ENCODE data around the gene MTPN.

MTPN gene

GRCh38 chr7:135956393-135956792 is 20.8 kb downstream of the MTPN start:
- no peak for DNase-seq (ENCODE audit: low spot score)

GRCh38 chr7:135950972-135951371 is 26.2 kb downstream of the MTPN start:
- DNase-seq (ENCODE audit: low spot score), result no peak

DNA sequence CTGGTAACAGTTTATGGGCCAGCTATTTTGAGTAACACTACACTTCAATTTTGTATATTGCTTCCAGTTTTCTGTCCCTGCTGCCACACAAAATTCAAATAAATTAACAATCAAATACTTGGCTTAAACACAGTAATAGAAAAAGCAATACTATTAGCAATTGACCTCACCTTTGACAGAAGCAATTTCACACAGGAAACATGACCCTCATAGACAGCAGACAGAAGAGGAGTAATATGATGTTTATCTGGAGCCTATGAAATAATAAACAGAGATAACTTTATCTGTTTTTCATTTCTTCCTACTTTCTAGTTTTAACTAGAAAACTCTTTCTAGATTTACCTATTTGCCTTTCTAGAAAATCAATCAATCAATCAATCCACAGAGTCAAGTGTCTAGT is 26.7 kb downstream of the MTPN start:
- no peak for DNase-seq (ENCODE audit: low spot score)

- no peak for DNase-seq (ENCODE audit: low spot score)
Observed at GRCh38 chr7:135946289-135947055, 30.7 kb downstream of the MTPN start.

- DNase-seq (ENCODE audit: low spot score), result no peak
Observed at GRCh38 chr7:135944753-135945152, 32.4 kb downstream of the MTPN start.

DNA sequence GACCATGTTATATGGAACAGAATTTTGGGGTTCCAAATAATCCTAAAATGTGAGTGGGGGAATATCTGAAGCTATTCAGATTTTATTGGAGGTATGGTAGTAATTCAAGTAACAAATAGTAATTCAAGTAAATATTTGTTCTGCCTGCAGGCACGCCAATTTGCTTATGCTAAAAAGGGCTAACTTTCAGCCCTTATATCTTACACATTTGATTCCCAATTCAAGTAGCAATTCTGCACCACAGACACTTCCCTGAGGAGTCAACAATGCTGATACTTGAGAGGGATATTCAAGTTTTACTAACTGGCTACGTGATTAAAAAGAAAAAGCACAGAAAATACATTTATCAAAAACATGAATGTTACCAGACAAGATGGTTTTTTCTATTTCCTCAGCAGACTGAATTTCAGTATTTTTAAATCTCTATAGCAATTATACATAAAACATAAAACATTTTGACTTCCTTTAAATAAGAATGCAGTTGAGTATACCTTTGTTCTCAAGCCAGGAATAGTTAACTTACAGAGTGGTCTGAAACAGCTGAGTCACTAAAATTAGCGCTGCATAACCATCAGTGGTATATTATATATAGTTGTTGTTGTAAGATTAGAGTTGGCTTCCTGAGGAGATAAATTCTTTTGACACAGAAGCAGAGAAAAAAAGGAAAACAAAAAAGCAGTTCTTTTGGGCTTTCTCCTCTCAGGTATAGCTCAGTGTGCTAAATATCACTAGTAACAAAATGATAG is 33.9 kb downstream of the MTPN start:
- peak; percentile 26 for DNase-seq (ENCODE audit: low spot score)

DNA sequence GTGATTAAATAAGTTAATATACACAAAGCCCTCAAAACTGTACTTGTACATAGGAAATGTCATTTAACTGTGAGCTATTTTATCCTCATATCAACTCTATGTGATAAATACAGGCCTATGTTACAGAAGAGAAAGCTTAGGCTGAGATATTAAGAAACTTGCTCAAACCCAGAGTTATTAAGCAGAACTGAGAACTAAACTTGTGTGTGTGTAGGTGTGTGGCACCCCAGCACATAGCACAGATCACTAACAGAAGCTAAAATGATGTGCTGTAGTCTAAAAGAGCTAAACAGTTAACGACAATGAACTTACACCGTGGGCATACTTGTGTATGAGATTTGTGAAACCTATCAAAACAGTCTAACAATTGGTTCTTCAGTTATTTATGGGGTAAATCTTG is 34.5 kb downstream of the MTPN start:
- no peak for DNase-seq (ENCODE audit: low spot score)

GRCh38 chr7:135940077-135941075 is 36.8 kb downstream of the MTPN start:
- no peak for DNase-seq (ENCODE audit: low spot score)

GRCh38 chr7:135939261-135939812 is 37.8 kb downstream of the MTPN start:
- no peak for DNase-seq (ENCODE audit: low spot score)

- DNase-seq (ENCODE audit: low spot score), result no peak
Observed at GRCh38 chr7:135938563-135938962, 38.6 kb downstream of the MTPN start.

GRCh38 chr7:135938086-135938485 is 39.1 kb downstream of the MTPN start:
- DNase-seq (ENCODE audit: low spot score), result no peak

- no peak for DNase-seq (ENCODE audit: low spot score)
Observed at GRCh38 chr7:135936497-135937217, 40.5 kb downstream of the MTPN start.

- DNase-seq (ENCODE audit: low spot score), result no peak
Observed at GRCh38 chr7:135934651-135935050, 42.5 kb downstream of the MTPN start.

DNA sequence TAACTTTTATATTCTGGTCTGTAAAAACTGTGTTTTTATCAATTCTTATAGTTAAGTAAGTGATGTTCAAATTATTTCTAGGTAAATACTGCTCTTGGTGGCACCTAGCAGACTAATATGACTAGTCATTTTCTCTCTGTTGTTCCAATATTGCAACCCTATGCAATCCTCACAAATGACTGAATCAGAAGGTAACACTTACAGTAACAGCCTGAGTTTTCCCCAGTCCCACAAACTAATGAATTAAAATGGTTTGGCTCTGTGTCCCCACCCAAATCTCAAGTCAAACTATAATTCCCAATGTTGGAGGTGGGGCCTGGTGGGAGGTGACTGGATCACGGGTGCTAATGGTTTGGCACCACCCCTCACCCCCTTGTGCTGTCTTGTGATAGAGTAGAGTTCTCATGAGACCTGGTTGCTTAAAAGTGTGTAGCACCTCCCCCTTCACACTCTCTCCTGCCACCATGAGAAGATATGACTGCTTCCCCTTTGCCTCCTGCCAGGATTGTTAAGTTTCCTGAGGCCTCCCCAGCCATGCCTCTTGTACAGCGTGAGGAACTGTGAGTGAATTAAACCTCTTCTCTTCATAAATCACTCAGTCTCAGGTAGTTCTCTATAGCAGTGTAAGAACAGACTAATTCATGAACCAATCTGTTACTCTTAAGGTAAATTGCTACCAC is 43.5 kb downstream of the MTPN start:
- DNase-seq (ENCODE audit: low spot score), result no peak

GRCh38 chr7:135932131-135932530 is 45.0 kb downstream of the MTPN start:
- no peak for DNase-seq (ENCODE audit: low spot score)

- peak; percentile 77 for DNase-seq (ENCODE audit: low spot score)
Observed at GRCh38 chr7:135930565-135931461, 46.3 kb downstream of the MTPN start.

- no peak for DNase-seq (ENCODE audit: low spot score)
Observed at GRCh38 chr7:135929722-135930141, 47.4 kb downstream of the MTPN start.

- DNase-seq (ENCODE audit: low spot score), result no peak
Observed at GRCh38 chr7:135929249-135929648, 47.9 kb downstream of the MTPN start.

GRCh38 chr7:135928136-135928535 is 49.0 kb downstream of the MTPN start:
- DNase-seq (ENCODE audit: low spot score), result no peak

DNA sequence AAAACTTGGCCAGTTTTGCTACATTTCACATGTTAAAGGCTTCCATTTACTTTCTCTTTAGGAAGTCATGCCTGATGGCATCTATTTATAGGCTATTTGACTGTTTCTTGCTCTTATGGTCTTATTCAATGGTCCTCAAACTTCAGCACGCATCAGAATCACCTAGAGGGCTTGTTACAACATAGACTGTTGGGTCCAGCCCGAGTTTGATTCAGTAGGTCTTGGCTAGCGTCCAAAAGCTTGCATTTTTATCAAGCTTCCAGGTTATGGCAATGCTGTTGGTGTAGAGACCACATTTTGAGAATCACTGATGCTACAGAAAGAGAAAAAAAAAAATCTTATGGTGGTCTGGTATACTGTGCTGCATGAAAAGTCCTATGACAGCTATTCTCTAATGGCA is 51.9 kb downstream of the MTPN start:
- DNase-seq (ENCODE audit: low spot score), result no peak
